Measurements from ENCODE around the gene ADAM10.
"Not testable (repeated sequence)": the region's sequence is repeated elsewhere in the genome, so short reads cannot be mapped to it uniquely, and the experiment has no call there.

Gene ADAM10

DNA sequence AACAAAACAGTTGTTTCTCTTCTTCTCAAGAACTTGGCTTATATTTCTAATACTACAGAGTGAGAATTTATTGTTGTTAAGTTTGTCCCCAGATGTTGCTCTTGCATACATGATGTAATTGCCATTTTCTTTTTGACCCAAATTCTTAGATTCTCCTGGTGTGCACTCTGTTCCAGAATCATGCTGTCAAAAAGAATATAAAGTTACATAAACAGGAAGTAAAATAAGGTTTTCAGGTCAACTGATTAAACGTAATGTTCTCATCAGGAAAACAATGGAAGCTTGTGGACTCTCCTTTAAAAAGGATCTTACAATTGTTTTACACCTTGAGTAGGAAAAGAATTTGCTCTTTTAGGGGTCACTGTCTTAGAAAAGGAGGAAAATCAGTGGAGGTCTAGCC is 121.8 kb downstream of the ADAM10 start:
- H3K9ac ChIP-seq (ENCODE audit: low read length in 5 of 5), result peak overlapping the region in 2 of 5 donors; percentile 53 to 76
- peak overlapping the region; percentile 75 for H3K27ac ChIP-seq (ENCODE audit: low read depth, low read length)
- H3K4me1 ChIP-seq (ENCODE audit: control insufficient read depth in 5 of 5, insufficient read depth in 5 of 5, low read length in 5 of 5), result peaks cover 0 to 22% (median 19%) of the 10 kb centered on the region in 5 donors
- H3K36me3 ChIP-seq (ENCODE audit: control insufficient read depth in 5 of 5, insufficient read depth in 5 of 5, low read length in 5 of 5), result peaks cover 3 to 14% (median 7%) of the 10 kb centered on the region in 5 donors
- H3K9me3 ChIP-seq (ENCODE audit: control insufficient read depth in 5 of 5, low read length in 5 of 5), result no peaks in the 10 kb centered on the region
- no peaks in the 10 kb centered on the region for H3K27me3 ChIP-seq (ENCODE audit: control insufficient read depth in 5 of 5, insufficient read depth in 4 of 5, low read length in 5 of 5)
- H3K4me3 ChIP-seq (ENCODE audit: low read depth in 1 of 5, low read length in 5 of 5), result no peak overlapping the region

DNA sequence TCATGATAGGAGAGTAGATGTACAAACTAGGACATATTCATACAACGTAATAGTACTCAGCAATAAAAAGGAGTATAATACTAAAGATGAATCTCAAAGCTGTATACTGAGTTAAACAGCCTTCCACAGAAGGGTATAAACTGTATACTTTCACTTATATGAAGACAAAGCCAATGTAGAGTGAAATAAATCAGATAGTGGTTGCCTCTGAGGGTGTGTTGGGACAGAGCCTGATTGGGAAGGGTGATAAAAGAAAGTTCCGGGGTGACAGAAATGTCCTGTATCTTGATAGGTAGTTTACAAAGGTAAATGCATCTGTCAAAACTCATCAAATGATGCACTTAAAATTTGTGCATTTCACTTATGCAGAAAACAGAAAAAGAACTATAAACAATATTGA is 122.5 kb downstream of the ADAM10 start:
- H3K27me3 ChIP-seq (ENCODE audit: control insufficient read depth in 5 of 5, insufficient read depth in 4 of 5, low read length in 5 of 5), result no peaks in the 10 kb centered on the region
- no peaks in the 10 kb centered on the region for H3K9me3 ChIP-seq (ENCODE audit: control insufficient read depth in 5 of 5, low read length in 5 of 5)
- H3K4me3 ChIP-seq (ENCODE audit: low read depth in 1 of 5, low read length in 5 of 5), result no peak overlapping the region
- peaks cover 0 to 14% (median 7%) of the 10 kb centered on the region in 5 donors for H3K36me3 ChIP-seq (ENCODE audit: control insufficient read depth in 5 of 5, insufficient read depth in 5 of 5, low read length in 5 of 5)
- H3K9ac ChIP-seq (ENCODE audit: low read length in 5 of 5), result no peak overlapping the region
- peaks cover 0 to 22% (median 19%) of the 10 kb centered on the region in 5 donors for H3K4me1 ChIP-seq (ENCODE audit: control insufficient read depth in 5 of 5, insufficient read depth in 5 of 5, low read length in 5 of 5)
- no peak overlapping the region for H3K27ac ChIP-seq (ENCODE audit: low read depth, low read length)

DNA sequence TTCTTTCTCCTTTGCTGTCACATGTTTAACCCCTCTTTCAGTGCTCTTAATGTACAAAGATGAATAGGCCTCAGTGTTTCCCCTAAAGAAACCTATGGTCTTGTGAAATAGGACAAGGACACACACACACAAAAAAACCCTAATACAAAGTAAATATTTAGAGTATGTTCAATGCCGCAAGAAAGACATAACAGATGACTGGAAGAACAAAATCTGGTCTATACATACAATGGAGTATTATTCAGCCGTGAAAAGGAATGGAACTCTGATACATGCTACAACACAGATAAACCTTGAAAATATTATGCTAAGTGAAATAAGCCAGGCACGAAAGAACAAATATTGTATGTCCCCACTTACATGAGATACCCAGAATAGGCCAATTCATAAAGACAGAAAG is 123.1 kb downstream of the ADAM10 start:
- Histone ChIP-seq H3K4me1 (ENCODE audit: control insufficient read depth in 5 of 5, insufficient read depth in 5 of 5, low read length in 5 of 5) (peaks cover 0 to 22% (median 19%) of the 10 kb centered on the region in 5 donors), H3K4me3 (ENCODE audit: low read depth in 1 of 5, low read length in 5 of 5) (no peak overlapping the region), H3K27ac (ENCODE audit: low read depth, low read length) (no peak overlapping the region)

DNA sequence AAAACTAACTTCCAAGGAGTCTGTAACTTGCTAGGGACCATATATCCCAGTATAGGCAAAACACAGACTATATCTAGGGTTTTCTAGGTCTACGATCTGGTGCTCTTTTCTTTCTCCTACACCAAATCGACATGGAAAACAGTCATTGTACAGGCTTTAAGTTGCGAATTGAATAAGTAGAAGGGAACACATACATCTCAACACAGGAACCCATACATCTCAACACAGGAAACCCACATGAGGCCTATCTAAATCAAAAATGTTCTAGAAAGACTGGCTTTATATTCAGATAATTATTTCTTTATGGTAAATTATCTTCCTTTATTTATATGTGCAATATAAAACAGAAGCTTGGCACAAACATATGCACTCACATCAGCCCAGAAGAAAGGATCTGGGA is 126.6 kb downstream of the ADAM10 start:
- Histone ChIP-seq H3K36me3 (ENCODE audit: control insufficient read depth in 5 of 5, insufficient read depth in 5 of 5, low read length in 5 of 5) (peaks cover 2 to 23% (median 8%) of the 10 kb centered on the region in 5 donors), H3K9ac (ENCODE audit: low read length in 5 of 5) (no peak overlapping the region), H3K9me3 (ENCODE audit: control insufficient read depth in 5 of 5, low read length in 5 of 5) (peaks cover 0 to 3% (median 0%) of the 10 kb centered on the region in 5 donors), H3K27me3 (ENCODE audit: control insufficient read depth in 5 of 5, insufficient read depth in 4 of 5, low read length in 5 of 5) (no peaks in the 10 kb centered on the region), H3K4me3 (ENCODE audit: low read depth in 1 of 5, low read length in 5 of 5) (no peak overlapping the region), H3K27ac (ENCODE audit: low read depth, low read length) (no peak overlapping the region), H3K4me1 (ENCODE audit: control insufficient read depth in 5 of 5, insufficient read depth in 5 of 5, low read length in 5 of 5) (peaks cover 0 to 9% (median 8%) of the 10 kb centered on the region in 5 donors)

More for the DNA sequence above, 123.1 kb downstream of the ADAM10 start:
- H3K9me3 ChIP-seq (ENCODE audit: control insufficient read depth in 5 of 5, low read length in 5 of 5), result no peaks in the 10 kb centered on the region
- H3K36me3 ChIP-seq (ENCODE audit: control insufficient read depth in 5 of 5, insufficient read depth in 5 of 5, low read length in 5 of 5), result peaks cover 3 to 15% (median 7%) of the 10 kb centered on the region in 5 donors
- H3K27me3 ChIP-seq (ENCODE audit: control insufficient read depth in 5 of 5, insufficient read depth in 4 of 5, low read length in 5 of 5), result no peaks in the 10 kb centered on the region
- no peak overlapping the region for H3K9ac ChIP-seq (ENCODE audit: low read length in 5 of 5)

DNA sequence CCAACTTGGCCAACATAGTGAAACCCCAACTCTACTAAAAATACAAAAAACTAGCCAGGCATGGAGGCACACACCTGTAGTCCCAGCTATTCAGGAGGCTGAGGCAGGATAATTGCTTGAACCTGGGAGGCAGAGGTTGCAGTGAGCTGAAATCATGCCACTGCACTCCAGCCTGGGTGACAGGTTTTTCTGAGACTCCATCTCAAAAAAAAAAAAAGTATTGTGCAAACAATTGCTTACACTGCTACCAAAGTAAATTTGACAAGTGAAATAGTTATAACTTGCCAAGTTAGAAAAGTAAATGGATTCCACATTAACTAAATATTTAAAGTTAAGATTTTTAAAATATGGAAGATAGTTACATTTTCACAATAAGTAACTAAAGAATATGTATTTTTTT is 129.2 kb downstream of the ADAM10 start:
- peaks cover 0 to 13% (median 8%) of the 10 kb centered on the region in 5 donors for H3K36me3 ChIP-seq (ENCODE audit: control insufficient read depth in 5 of 5, insufficient read depth in 5 of 5, low read length in 5 of 5)
- not testable (repeated sequence) for H3K9ac ChIP-seq (ENCODE audit: low read length in 5 of 5); H3K27me3 ChIP-seq (ENCODE audit: control insufficient read depth in 5 of 5, insufficient read depth in 4 of 5, low read length in 5 of 5); H3K9me3 ChIP-seq (ENCODE audit: control insufficient read depth in 5 of 5, low read length in 5 of 5); H3K4me1 ChIP-seq (ENCODE audit: control insufficient read depth in 5 of 5, insufficient read depth in 5 of 5, low read length in 5 of 5); H3K4me3 ChIP-seq (ENCODE audit: low read depth in 1 of 5, low read length in 5 of 5); H3K27ac ChIP-seq (ENCODE audit: low read depth, low read length)

DNA sequence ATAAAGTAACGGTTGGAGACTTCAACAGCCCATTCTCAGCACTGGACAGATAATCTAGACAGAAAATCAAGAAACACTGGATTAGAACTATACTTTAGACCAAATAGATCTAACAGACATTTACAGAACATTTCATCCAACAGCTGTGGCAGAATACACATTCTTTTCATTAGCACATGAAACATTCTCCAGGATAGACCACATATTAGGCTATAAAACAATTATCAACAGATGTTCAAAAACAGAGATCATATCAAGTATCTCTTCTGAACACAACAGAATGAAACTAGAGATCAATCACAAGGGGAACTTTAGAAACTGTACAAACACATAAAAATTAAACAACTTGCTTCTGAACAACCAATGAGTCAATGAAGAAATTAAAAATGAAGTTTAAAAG is 133.3 kb downstream of the ADAM10 start:
- no peak overlapping the region for H3K4me3 ChIP-seq (ENCODE audit: low read depth in 1 of 5, low read length in 5 of 5)
- no peaks in the 10 kb centered on the region for H3K4me1 ChIP-seq (ENCODE audit: control insufficient read depth in 5 of 5, insufficient read depth in 5 of 5, low read length in 5 of 5)
- no peak overlapping the region for H3K27ac ChIP-seq (ENCODE audit: low read depth, low read length)
- peaks cover 3 to 19% (median 14%) of the 10 kb centered on the region in 5 donors for H3K9me3 ChIP-seq (ENCODE audit: control insufficient read depth in 5 of 5, low read length in 5 of 5)
- H3K36me3 ChIP-seq (ENCODE audit: control insufficient read depth in 5 of 5, insufficient read depth in 5 of 5, low read length in 5 of 5), result peaks cover 3 to 19% (median 6%) of the 10 kb centered on the region in 5 donors
- H3K9ac ChIP-seq (ENCODE audit: low read length in 5 of 5), result no peak overlapping the region
- H3K27me3 ChIP-seq (ENCODE audit: control insufficient read depth in 5 of 5, insufficient read depth in 4 of 5, low read length in 5 of 5), result no peaks in the 10 kb centered on the region

DNA sequence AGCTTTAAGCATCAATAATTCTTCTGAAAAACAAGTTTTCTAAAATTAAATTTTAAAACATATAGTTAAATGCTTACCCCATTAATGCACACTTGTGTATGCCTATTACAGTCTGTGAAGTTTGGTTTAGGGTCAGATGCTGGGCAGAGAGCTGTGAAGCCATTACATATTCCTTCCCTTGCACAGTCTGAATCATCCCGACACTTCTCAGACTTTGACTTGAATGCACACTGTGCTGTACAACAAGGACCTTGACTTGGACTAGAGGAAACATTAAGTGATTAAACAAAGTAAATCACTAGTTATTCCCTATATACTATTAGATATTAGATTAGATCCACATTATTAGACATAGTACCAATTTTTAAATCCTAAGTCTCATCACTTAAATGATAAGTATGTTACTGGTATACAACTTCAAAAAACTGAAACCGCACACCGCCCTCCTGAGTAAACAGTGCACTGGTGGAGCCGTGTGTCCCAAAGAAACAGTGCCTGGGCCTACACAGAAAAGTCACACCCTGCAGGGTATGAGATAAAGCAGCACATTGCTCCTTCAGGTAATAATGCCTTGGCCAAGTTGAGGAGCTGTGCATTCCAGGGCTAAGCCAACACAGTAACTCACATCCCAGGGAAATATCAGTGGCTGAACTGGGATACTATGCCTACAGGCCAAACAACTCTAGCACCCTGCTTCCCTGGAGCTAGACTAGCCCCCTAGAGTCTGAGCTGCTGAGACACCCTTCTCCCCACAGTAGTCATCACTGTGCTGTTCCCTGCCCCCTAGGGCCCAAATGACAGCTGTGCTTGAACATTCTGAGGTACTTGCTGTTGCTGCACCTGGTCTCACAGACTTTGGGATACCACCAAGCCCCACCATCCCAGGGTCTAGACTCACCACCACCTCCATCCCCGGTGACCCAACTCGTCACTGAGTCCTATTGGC is 137.5 kb downstream of the ADAM10 start:
- no peak overlapping the region for H3K27ac ChIP-seq (ENCODE audit: low read depth, low read length)
- no peak overlapping the region for H3K4me3 ChIP-seq (ENCODE audit: low read depth in 1 of 5, low read length in 5 of 5)
- H3K9me3 ChIP-seq (ENCODE audit: control insufficient read depth in 5 of 5, low read length in 5 of 5), result peaks cover 3 to 15% (median 12%) of the 10 kb centered on the region in 5 donors
- peaks cover 6 to 20% (median 10%) of the 10 kb centered on the region in 5 donors for H3K36me3 ChIP-seq (ENCODE audit: control insufficient read depth in 5 of 5, insufficient read depth in 5 of 5, low read length in 5 of 5)
- no peaks in the 10 kb centered on the region for H3K27me3 ChIP-seq (ENCODE audit: control insufficient read depth in 5 of 5, insufficient read depth in 4 of 5, low read length in 5 of 5)
- H3K9ac ChIP-seq (ENCODE audit: low read length in 5 of 5), result no peak overlapping the region
- no peaks in the 10 kb centered on the region for H3K4me1 ChIP-seq (ENCODE audit: control insufficient read depth in 5 of 5, insufficient read depth in 5 of 5, low read length in 5 of 5)

DNA sequence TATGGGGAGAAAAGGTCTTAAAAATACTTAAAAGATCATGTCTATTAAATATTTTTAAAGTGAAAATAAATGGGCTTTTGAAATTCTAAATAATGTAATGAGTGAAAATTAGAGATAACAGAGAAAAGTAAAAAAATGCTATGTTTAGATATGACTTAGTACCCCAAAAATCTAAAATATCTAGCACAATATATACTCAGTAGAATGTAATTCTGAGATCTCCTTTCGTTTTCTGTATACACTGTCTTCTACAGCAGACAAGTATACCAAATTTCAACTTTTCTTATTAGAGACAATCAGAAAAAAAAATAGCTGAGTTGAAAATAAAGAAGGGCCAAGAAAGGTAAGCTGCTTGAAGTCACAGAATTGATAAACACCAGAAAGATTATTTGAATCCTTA is 140.8 kb downstream of the ADAM10 start:
- Histone ChIP-seq H3K36me3 (ENCODE audit: control insufficient read depth in 5 of 5, insufficient read depth in 5 of 5, low read length in 5 of 5) (peaks cover 6 to 26% (median 12%) of the 10 kb centered on the region in 5 donors), H3K9ac (ENCODE audit: low read length in 5 of 5) (no peak overlapping the region), H3K4me3 (ENCODE audit: low read depth in 1 of 5, low read length in 5 of 5) (no peak overlapping the region), H3K4me1 (ENCODE audit: control insufficient read depth in 5 of 5, insufficient read depth in 5 of 5, low read length in 5 of 5) (no peaks in the 10 kb centered on the region), H3K27ac (ENCODE audit: low read depth, low read length) (no peak overlapping the region), H3K9me3 (ENCODE audit: control insufficient read depth in 5 of 5, low read length in 5 of 5) (peaks cover 0 to 6% (median under 1%) of the 10 kb centered on the region in 5 donors), H3K27me3 (ENCODE audit: control insufficient read depth in 5 of 5, insufficient read depth in 4 of 5, low read length in 5 of 5) (no peaks in the 10 kb centered on the region)

DNA sequence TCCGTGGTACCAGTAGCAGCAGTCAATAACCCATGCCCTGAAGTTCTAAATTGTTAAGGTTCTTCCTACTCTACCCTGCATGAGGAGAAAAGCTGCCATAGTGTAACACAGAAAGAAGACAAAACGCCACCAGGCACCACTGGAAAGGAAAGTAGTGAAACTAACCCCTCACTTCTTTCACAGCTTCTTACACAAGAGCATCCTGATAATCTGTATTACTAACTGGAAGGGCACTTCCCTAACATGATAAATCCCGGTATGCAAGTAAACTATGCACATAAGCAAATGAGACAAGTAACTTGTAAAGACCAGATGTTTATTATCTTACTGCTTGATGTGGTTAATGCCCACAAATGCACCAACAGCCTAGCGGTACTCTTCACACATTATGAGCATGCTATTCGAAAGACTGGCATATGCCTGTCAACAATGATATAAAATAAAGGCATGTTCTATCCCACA is 141.3 kb downstream of the ADAM10 start:
- Histone ChIP-seq H3K36me3 (ENCODE audit: control insufficient read depth in 5 of 5, insufficient read depth in 5 of 5, low read length in 5 of 5) (peaks cover 6 to 31% (median 16%) of the 10 kb centered on the region in 5 donors), H3K27me3 (ENCODE audit: control insufficient read depth in 5 of 5, insufficient read depth in 4 of 5, low read length in 5 of 5) (no peaks in the 10 kb centered on the region)

DNA sequence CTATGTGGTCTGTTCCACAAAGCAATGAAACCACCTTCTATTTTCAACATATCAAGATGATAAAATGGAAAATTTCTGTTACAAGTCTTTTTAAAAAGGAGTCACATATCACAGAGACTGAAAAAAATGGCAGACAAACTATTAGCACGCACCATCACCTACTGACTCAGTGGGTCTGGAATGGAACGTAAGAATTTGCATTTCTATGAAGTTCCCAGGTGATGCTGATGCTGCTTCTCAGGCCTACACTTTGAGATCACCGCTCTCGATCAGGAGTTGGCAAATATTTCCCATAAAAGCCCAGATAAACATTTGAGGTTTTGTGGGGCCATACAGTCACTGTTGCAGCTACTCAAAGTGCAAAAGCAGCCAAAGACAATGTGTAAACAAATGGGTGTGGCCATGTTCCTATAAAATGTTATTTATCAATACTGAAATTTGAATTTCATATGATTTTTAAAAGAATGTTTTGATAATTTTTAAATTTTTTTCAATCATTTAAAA is 142.9 kb downstream of the ADAM10 start:
- Histone ChIP-seq H3K27me3 (ENCODE audit: control insufficient read depth in 5 of 5, insufficient read depth in 4 of 5, low read length in 5 of 5) (no peaks in the 10 kb centered on the region), H3K27ac (ENCODE audit: low read depth, low read length) (no peak overlapping the region), H3K9me3 (ENCODE audit: control insufficient read depth in 5 of 5, low read length in 5 of 5) (no peaks in the 10 kb centered on the region), H3K4me1 (ENCODE audit: control insufficient read depth in 5 of 5, insufficient read depth in 5 of 5, low read length in 5 of 5) (no peaks in the 10 kb centered on the region), H3K4me3 (ENCODE audit: low read depth in 1 of 5, low read length in 5 of 5) (no peak overlapping the region), H3K9ac (ENCODE audit: low read length in 5 of 5) (no peak overlapping the region), H3K36me3 (ENCODE audit: control insufficient read depth in 5 of 5, insufficient read depth in 5 of 5, low read length in 5 of 5) (peaks cover 8 to 31% (median 12%) of the 10 kb centered on the region in 5 donors)

More for the DNA sequence above, 141.3 kb downstream of the ADAM10 start:
- no peak overlapping the region for H3K4me3 ChIP-seq (ENCODE audit: low read depth in 1 of 5, low read length in 5 of 5)
- no peaks in the 10 kb centered on the region for H3K4me1 ChIP-seq (ENCODE audit: control insufficient read depth in 5 of 5, insufficient read depth in 5 of 5, low read length in 5 of 5)
- H3K27ac ChIP-seq (ENCODE audit: low read depth, low read length), result no peak overlapping the region
- H3K9me3 ChIP-seq (ENCODE audit: control insufficient read depth in 5 of 5, low read length in 5 of 5), result peaks cover 0 to 4% (median 0%) of the 10 kb centered on the region in 5 donors
- H3K9ac ChIP-seq (ENCODE audit: low read length in 5 of 5), result no peak overlapping the region

Data from subcutaneous abdominal adipose tissue (tissue), 5 donors.